H1 (cell line): ENCODE data around the gene TLR7. TPM values are rescaled to one million over a fixed set of nuclear protein-coding genes. Genes with fewer than 3 reads are reported as not detected.

Experiments
- CTCF ChIA-PET: fragments of 300-600 bp; sonication (Branson Sonifier 250); formaldehyde crosslinking; loops from one replicate; lab custom pipeline; 2021; ENCODE audit not compliant: partially characterized antibody; lab: Charles Lee
- POLR2A ChIA-PET: fragments of 300-600 bp; sonication (Branson Sonifier 250); formaldehyde crosslinking; loops from one replicate; lab custom pipeline; 2021; ENCODE audit warnings: inconsistent platforms; ENCODE audit not compliant: partially characterized antibody; lab: Charles Lee
- DNase-seq, 2 experiments: peaks; one replicate each; pipeline versions ENCODE4 v3.0.0 to v3.0.0-alpha.2; 2010 to 2022; ENCODE audit warnings: low spot score in 2 of 2, low read depth in 1 of 2, mixed read lengths in 1 of 2
- FAIRE-seq: peaks from 2 replicates; lab custom pipeline; 2011; peaks lifted over from hg19 to GRCh38; lab: Jason Lieb, UNC
- H2AFZ ChIP-seq: 2 replicates; pipeline ENCODE4 v1.8.1; 2012; ENCODE audit warnings: low read length, inconsistent platforms
- H2AK5ac ChIP-seq: 2 replicates; pipeline ENCODE4 v1.6.1; 2013; ENCODE audit warnings: low read depth, low read length
- H2BK120ac ChIP-seq: replicated peaks from 2 replicates; pipeline ENCODE3; 2013; ENCODE audit warnings: low read depth, low read length, inconsistent platforms
- H2BK12ac ChIP-seq: 2 replicates; pipeline ENCODE4 v1.6.1; 2013; ENCODE audit warnings: low read depth, low read length
- H2BK15ac ChIP-seq: 2 replicates; pipeline ENCODE4 v1.6.1; 2013; ENCODE audit warnings: low read length
- H2BK20ac ChIP-seq: 2 replicates; pipeline ENCODE4 v1.6.1; 2013; ENCODE audit warnings: low read length
- H2BK5ac ChIP-seq: 2 replicates; pipeline ENCODE4 v1.6.1; 2013; ENCODE audit warnings: low read depth, low read length
- H3K14ac ChIP-seq: 2 replicates; pipeline ENCODE4 v1.6.1; 2013; ENCODE audit warnings: inconsistent platforms; ENCODE audit not compliant: insufficient read length
- H3K18ac ChIP-seq: 2 replicates; pipeline ENCODE4 v1.6.1; 2013; ENCODE audit warnings: low read length; ENCODE audit errors: extremely low read depth
- H3K23ac ChIP-seq: 2 replicates; pipeline ENCODE4 v1.6.1; 2013; ENCODE audit warnings: inconsistent platforms; ENCODE audit not compliant: insufficient read length
- H3K23me2 ChIP-seq: 2 replicates; pipeline ENCODE4 v1.6.1; 2013; ENCODE audit warnings: low read depth, low read length
- H3K27ac ChIP-seq: 2 replicates; pipeline ENCODE4 v1.6.1; 2011; ENCODE audit warnings: low read depth, low read length, inconsistent platforms
- H3K27me3 ChIP-seq, 4 experiments: replicated peaks in 1 of 4; 1 replicate in 1 of 4; 2 replicates in 3 of 4; pipeline versions ENCODE4 v1.6.1 to v1.8.1; 2011 to 2013; ENCODE audit warnings: low read length in 3 of 4, mild to moderate bottlenecking in 3 of 4, inconsistent platforms in 2 of 4, mixed read lengths in 2 of 4, moderate library complexity in 1 of 4; ENCODE audit not compliant: control insufficient read depth in 3 of 4, insufficient read depth in 3 of 4; ENCODE audit errors: extremely low read depth in 1 of 4
- H3K36me3 ChIP-seq, 4 experiments: 2 replicates each; pipeline versions ENCODE4 v1.6.1 to v1.8.1; 2011 to 2013; ENCODE audit warnings: mild to moderate bottlenecking in 4 of 4, low read length in 3 of 4, moderate library complexity in 2 of 4, control low read depth in 1 of 4, inconsistent platforms in 1 of 4; ENCODE audit not compliant: insufficient read depth in 4 of 4, control insufficient read depth in 2 of 4
- H3K4ac ChIP-seq: replicated peaks from 2 replicates; pipeline ENCODE3; 2013; ENCODE audit warnings: low read length, low read depth, mixed read lengths, inconsistent platforms; ENCODE audit not compliant: insufficient read length
- H3K4me1 ChIP-seq, 4 experiments: replicated peaks in 1 of 4; 1 replicate in 1 of 4; 2 replicates in 3 of 4; pipeline versions ENCODE4 v1.6.1 to v1.8.1; 2011 to 2013; ENCODE audit warnings: low read length in 3 of 4, inconsistent platforms in 2 of 4, mixed read lengths in 1 of 4; ENCODE audit not compliant: insufficient read depth in 4 of 4, control insufficient read depth in 3 of 4
- H3K4me2 ChIP-seq, 2 experiments: 2 replicates each; pipeline versions ENCODE4 v1.6.1 to v1.8.1; 2011 to 2013; ENCODE audit warnings: low read depth in 2 of 2, low read length in 2 of 2, control low read depth in 1 of 2, inconsistent platforms in 1 of 2, mild to moderate bottlenecking in 1 of 2; ENCODE audit not compliant: insufficient read depth in 1 of 2
- H3K4me3 ChIP-seq, 4 experiments: fragments of 200-600, 300-600 bp in 1 of 4; sonication (generic), shearing (Covaris generic), sonication (Bioruptor Twin) in 1 of 4; 2 replicates each; pipeline versions ENCODE4 v1.5.1 to v1.8.1; 2011 to 2016; ENCODE audit warnings: low read length in 4 of 4, low read depth in 3 of 4, control low read depth in 2 of 4, inconsistent platforms in 2 of 4, mild to moderate bottlenecking in 2 of 4, mixed read lengths in 1 of 4, moderate library complexity in 1 of 4; ENCODE audit not compliant: insufficient read depth in 2 of 4; ENCODE audit errors: extremely low read depth in 1 of 4
- H3K56ac ChIP-seq: replicated peaks from 2 replicates; pipeline ENCODE3; 2013; ENCODE audit warnings: low read depth, mild to moderate bottlenecking, mixed read lengths, low read length, inconsistent platforms; ENCODE audit not compliant: insufficient read length
- H3K79me1 ChIP-seq: 2 replicates; pipeline ENCODE4 v1.6.1; 2013; ENCODE audit warnings: low read depth, low read length, control low read depth
- H3K79me2 ChIP-seq, 2 experiments: 2 replicates each; pipeline versions ENCODE4 v1.6.1 to v1.8.1; 2012 to 2013; ENCODE audit warnings: low read length in 2 of 2, mild to moderate bottlenecking in 2 of 2, inconsistent platforms in 1 of 2; ENCODE audit not compliant: insufficient read depth in 2 of 2, control insufficient read depth in 1 of 2
- H3K9ac ChIP-seq, 4 experiments: replicated peaks in 1 of 4; 1 replicate in 1 of 4; 2 replicates in 3 of 4; pipeline versions ENCODE4 v1.6.1 to v1.8.1; 2011 to 2013; ENCODE audit warnings: low read depth in 3 of 4, low read length in 3 of 4, control low read depth in 2 of 4, mild to moderate bottlenecking in 2 of 4, moderate library complexity in 2 of 4, inconsistent platforms in 1 of 4; ENCODE audit errors: extremely low read depth in 1 of 4
- H3K9me3 ChIP-seq, 2 experiments: 2 replicates each; pipeline versions ENCODE4 v1.6.1 to v1.8.1; 2012 to 2013; ENCODE audit warnings: mild to moderate bottlenecking in 2 of 2, moderate library complexity in 2 of 2, control low read depth in 1 of 2, inconsistent platforms in 1 of 2, low read depth in 1 of 2, low read length in 1 of 2, mixed read lengths in 1 of 2; ENCODE audit not compliant: insufficient read depth in 2 of 2
- H4K20me1 ChIP-seq, 2 experiments: replicated peaks in 1 of 2; 2 replicates each; pipeline versions ENCODE3 to v1.8.1; 2011 to 2013; ENCODE audit warnings: inconsistent platforms in 2 of 2, low read length in 2 of 2, mild to moderate bottlenecking in 1 of 2; ENCODE audit not compliant: insufficient read depth in 2 of 2, control insufficient read depth in 1 of 2
- H4K5ac ChIP-seq: 2 replicates; pipeline ENCODE4 v1.6.1; 2013; ENCODE audit warnings: low read length, low read depth, mixed read lengths, inconsistent platforms; ENCODE audit not compliant: insufficient read length
- H4K8ac ChIP-seq: 2 replicates; pipeline ENCODE4 v1.8.0; 2013; ENCODE audit warnings: mild to moderate bottlenecking, moderate library complexity, low read length, inconsistent platforms; ENCODE audit not compliant: insufficient read depth; ENCODE audit errors: extremely low read depth
- H4K91ac ChIP-seq: replicated peaks from 2 replicates; pipeline ENCODE3; 2013; ENCODE audit warnings: low read length, mixed read lengths, inconsistent platforms; ENCODE audit not compliant: insufficient read length
- KDM1A ChIP-seq: fragments of 200-600, 300-600 bp; sonication (generic); IDR thresholded peaks from 2 replicates; pipeline ENCODE4 v1.7.1; 2016; ENCODE audit warnings: mild to moderate bottlenecking, low read length, borderline replicate concordance
- SP1 ChIP-seq: IDR thresholded peaks from 2 replicates; pipeline ENCODE4 v1.6.1; 2011; ENCODE audit warnings: low read depth, low read length
- WGBS, 2 experiments: shearing (Covaris generic) in 1 of 2; methylation state at CpG; one replicate each; pipeline versions ENCODE4 v1.1.6 to v1.1.7; 2013 to 2015; ENCODE audit warnings: low lambda C conversion rate in 2 of 2, mixed read lengths in 2 of 2, inconsistent platforms in 1 of 2, low coverage in 1 of 2, missing lambda C conversion rate in 1 of 2; ENCODE audit not compliant: insufficient replicate concordance in 2 of 2, insufficient coverage in 1 of 2, insufficient read length in 1 of 2; ENCODE audit errors: extremely low coverage in 1 of 2, missing lambda C conversion rate in 1 of 2; 5-methylcytosine and 5-hydroxymethylcytosine counted together
- long read RNA-seq, 2 experiments: library from RNA in 1 of 2; library from capped mRNA in 1 of 2; stranded (forward); transcript quantifications; one replicate each; pipeline ENCODE4 v2.0.0, GENCODE V29; 2021; ENCODE audit warnings: inconsistent platforms in 1 of 2
- polyA minus RNA-seq, 3 experiments: library from RNA; depleted of rRNA, polyadenylated mRNA; stranded (reverse); fragments of >200 nt; gene quantifications; 1 replicate in 2 of 3; 2 replicates in 1 of 3; pipeline ENCODE4 v1.2.3, GENCODE V29; 2011
- polyA plus RNA-seq, 7 experiments: library from polyadenylated mRNA; depleted of rRNA in 3 of 7; stranded (reverse) in 5 of 7; unstranded in 2 of 7; fragments of >200 nt in 5 of 7; fragments of 200-250 nt in 2 of 7; gene quantifications; 1 replicate in 5 of 7; 2 replicates in 1 of 7; 4 replicates in 1 of 7; pipeline versions ENCODE4 v1.2.1 to v1.2.3, GENCODE V29; 2011 to 2013; ENCODE audit warnings: missing spikeins in 2 of 7, mixed read lengths in 2 of 7
- total RNA-seq: library from RNA; stranded (reverse); fragmentation: NEBNext Ultra II Directional; extraction: Animal tissue kit (Norgen Biotek cat#: 25700); gene quantifications from 2 replicates; pipeline ENCODE4 v1.2.1, GENCODE V29; 2021

Gene TLR7
- total RNA-seq (not detected in 2 replicates), polyA plus RNA-seq (2011; rRNA removed) (0.02 TPM in 1 of 2 replicates, not detected in the other), polyA minus RNA-seq (2011; rRNA and poly(A)+ RNA removed) (0.06 TPM in 1 of 2 replicates, not detected in the other)
- 0.01 TPM for polyA plus RNA-seq (2011; cell fraction: cytosol; rRNA removed)
- polyA plus RNA-seq (2011; cell fraction: nucleus; rRNA removed), result not detected
- polyA plus RNA-seq (2012, experiment 1 of 2), result not detected in 4 replicates
- polyA plus RNA-seq (2012, experiment 2 of 2), result not detected
- 0.06 TPM for polyA plus RNA-seq (2013, experiment 1 of 2)
- 0.07 TPM for polyA plus RNA-seq (2013, experiment 2 of 2)
- polyA minus RNA-seq (2011; cell fraction: cytosol; rRNA and poly(A)+ RNA removed), result not detected
- polyA minus RNA-seq (2011; cell fraction: nucleus; rRNA and poly(A)+ RNA removed), result not detected
- long read RNA-seq, experiment 1, result 0 reads
- long read RNA-seq, experiment 2, result 0 reads

DNA sequence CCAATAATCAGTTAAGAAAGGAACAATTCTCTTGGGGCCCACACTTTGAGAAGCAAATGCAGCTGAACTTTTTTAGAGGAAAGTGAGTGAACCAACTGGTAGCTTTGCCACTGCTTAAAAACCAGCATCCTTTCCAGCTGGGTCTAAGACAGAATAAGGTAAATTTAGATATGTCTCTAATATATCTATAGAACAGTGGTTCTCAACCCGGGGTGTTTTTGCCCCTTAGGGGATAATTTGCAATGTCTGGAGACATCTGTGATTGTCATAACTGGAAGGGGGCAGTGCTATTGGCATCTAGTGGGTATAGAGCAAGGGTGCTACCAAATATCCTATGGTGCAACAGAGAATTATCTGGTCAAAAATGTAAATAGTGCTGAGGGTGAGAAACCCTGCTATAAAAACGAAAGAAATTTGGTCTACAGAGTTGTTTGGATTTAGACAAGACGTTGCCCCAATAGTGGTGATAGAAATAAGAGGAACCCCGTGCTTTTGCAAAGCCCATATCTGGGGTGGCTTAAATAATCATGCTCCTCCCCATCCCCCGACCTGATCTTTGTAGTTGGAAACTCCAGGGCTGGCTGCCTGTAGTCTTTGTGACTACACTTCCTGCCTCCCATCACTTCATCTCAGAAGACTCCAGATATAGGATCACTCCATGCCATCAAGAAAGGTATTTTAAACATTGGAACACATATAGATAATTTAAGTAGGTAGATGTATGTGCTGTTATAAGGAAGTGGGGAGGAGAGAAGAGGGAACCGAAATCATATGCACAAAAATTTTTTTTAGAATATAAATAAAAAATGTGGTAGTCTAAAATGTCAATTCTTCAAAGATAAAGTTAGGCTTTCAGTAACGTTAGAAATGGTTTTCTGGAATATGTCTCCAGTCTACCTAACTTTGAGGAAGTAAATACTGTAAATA is at the start of gene TLR7:
Gene TLR7, plus strand, starts transcription at position 622 of the 927 bp plus-strand sequence. CDS start 507 bp downstream, outside the sequence.
- FAIRE-seq, result no peak
- no peaks in the 10 kb centered on the region for H3K79me2 ChIP-seq
- H3K27me3 ChIP-seq, result no peaks in the 10 kb centered on the region
- H3K79me1 ChIP-seq, result no peaks in the 10 kb centered on the region
- no peak within 1 kb of the TSS for H2BK5ac ChIP-seq
- no peak within 1 kb of the TSS for H3K4ac ChIP-seq
- H4K20me1 ChIP-seq, result no peaks in the 10 kb centered on the region
- H3K27ac ChIP-seq, result no peak within 1 kb of the TSS
- H4K8ac ChIP-seq, result no peak within 1 kb of the TSS
- no peak within 1 kb of the TSS for H3K56ac ChIP-seq
- no peaks in the 10 kb centered on the region for H3K23me2 ChIP-seq
- H3K36me3 ChIP-seq, result no peaks in the 10 kb centered on the region
- H3K23ac ChIP-seq, result no peak within 1 kb of the TSS
- H3K18ac ChIP-seq, result no peak within 1 kb of the TSS
- H4K5ac ChIP-seq, result no peak within 1 kb of the TSS
- no peak within 1 kb of the TSS for H2BK15ac ChIP-seq
- ChIA-PET CTCF (no interaction called here), POLR2A (no interaction called here)
- H3K9me3 ChIP-seq, result peaks cover 0 to 9% of the 10 kb centered on the region in 2 experiments; a peak in 1 of 4 replicates
- no peak within 1 kb of the TSS for H2AK5ac ChIP-seq
- no peak within 1 kb of the TSS for H4K91ac ChIP-seq
- no peak within 1 kb of the TSS for H2BK120ac ChIP-seq
- H3K4me1 ChIP-seq, result no peaks in the 10 kb centered on the region
- no peak within 1 kb of the TSS for H2BK12ac ChIP-seq
- H2AFZ ChIP-seq, result no peak within 1 kb of the TSS
- 88% methylated on average over 7 of the region's 7 CpGs; no CpG with 5 or more reads in 1 of the 2 experiments for WGBS, 2 experiments
- H3K4me2 ChIP-seq, result no peak within 1 kb of the TSS
- no peak within 1 kb of the TSS for H2BK20ac ChIP-seq
- DNase-seq, result no peak
- H3K9ac ChIP-seq, result no peak within 1 kb of the TSS
- H3K4me3 ChIP-seq, result no peak within 1 kb of the TSS
- H3K14ac ChIP-seq, result no peak within 1 kb of the TSS
- TF ChIP-seq KDM1A (no peak), SP1 (no peak)
